Measurements from ENCODE around the gene CD52.

DNA sequence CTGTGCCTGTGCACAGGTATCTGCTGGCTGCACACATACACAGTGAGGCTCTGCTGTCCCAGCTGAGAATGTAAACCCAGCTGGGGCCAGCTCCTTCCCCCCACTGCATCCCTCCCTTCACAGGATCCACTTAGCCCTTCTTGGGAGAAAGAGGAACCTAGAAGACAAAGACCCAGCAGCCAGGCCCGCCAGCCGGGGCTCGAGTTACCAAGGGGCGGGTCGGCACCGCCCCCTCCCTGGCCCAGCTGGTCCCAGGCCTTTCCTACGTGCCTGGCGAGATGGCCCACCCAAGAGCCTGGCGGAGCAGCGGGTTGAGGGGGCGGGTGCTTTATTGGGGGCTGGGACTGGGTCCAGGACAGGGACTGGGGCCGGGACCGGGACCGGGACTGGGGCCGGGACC is 35.8 kb upstream of the CD52 start:
- TF ChIP-seq, protein P1, sequence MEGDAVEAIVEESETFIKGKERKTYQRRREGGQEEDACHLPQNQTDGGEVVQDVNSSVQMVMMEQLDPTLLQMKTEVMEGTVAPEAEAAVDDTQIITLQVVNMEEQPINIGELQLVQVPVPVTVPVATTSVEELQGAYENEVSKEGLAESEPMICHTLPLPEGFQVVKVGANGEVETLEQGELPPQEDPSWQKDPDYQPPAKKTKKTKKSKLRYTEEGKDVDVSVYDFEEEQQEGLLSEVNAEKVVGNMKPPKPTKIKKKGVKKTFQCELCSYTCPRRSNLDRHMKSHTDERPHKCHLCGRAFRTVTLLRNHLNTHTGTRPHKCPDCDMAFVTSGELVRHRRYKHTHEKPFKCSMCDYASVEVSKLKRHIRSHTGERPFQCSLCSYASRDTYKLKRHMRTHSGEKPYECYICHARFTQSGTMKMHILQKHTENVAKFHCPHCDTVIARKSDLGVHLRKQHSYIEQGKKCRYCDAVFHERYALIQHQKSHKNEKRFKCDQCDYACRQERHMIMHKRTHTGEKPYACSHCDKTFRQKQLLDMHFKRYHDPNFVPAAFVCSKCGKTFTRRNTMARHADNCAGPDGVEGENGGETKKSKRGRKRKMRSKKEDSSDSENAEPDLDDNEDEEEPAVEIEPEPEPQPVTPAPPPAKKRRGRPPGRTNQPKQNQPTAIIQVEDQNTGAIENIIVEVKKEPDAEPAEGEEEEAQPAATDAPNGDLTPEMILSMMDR (IDR thresholded peaks at IDR 0.05), result no peak
- TF ChIP-seq POLR2A (IDR thresholded peaks at IDR 0.05), result no peak

Measured in upper lobe of left lung (tissue), 4 donors.